Urothelium cell line (cell line): ENCODE measurements around the gene CNOT10.

Source experiments
- DNase-seq: peaks from one replicate; pipeline ENCODE4 v3.0.0; 2011; ENCODE audit warnings: low spot score, mixed read lengths
- FAIRE-seq: peaks from 2 replicates; lab custom pipeline; 2011; peaks lifted over from hg19 to GRCh38; lab: Jason Lieb, UNC

Gene CNOT10

DNA sequence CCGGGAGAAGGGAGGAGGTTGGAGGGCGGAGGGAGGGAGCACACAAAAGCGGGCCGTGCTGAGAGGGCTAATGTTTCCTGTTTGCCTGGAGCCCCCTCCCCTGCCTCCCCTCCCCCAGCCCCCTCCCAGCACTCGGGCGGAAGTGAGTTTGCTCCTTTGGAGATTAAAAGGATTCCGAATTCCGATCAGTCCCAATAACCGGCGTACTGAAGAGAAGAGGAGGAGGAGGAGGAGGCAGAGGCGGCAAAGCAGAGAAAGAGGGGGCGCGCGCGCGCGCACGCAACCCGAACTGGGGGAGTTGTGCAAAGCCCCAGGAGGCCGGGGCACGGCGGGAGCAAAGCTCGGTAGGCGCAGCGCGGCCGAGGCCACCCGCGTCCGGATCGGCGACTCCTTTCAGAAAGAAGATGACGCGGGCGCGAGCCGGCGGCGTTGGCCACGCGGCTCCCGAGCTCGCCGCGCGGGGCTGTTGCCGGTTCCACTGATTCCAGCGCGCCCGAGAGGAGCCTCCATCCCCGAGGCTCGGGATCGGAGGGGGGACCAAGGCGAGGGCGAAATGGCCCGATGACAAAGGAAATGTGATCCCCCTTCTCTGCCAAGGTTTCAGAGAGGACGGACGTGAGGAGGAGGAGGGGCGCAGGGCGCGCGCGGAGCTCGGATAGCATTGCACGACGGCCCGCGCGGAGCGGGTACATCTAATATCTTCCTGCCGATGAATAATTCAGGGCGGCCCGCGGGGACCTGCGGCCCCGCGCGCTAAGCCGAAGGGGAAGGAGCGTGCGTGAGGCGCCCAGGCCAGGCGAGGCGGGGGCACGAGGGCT is 131.7 kb downstream of the CNOT10 start:
- FAIRE-seq: no peak
- no peak for DNase-seq

GRCh38 chr3:32817257-32817557 is 132.2 kb downstream of the CNOT10 start:
- FAIRE-seq (no peak), DNase-seq (no peak)

DNA sequence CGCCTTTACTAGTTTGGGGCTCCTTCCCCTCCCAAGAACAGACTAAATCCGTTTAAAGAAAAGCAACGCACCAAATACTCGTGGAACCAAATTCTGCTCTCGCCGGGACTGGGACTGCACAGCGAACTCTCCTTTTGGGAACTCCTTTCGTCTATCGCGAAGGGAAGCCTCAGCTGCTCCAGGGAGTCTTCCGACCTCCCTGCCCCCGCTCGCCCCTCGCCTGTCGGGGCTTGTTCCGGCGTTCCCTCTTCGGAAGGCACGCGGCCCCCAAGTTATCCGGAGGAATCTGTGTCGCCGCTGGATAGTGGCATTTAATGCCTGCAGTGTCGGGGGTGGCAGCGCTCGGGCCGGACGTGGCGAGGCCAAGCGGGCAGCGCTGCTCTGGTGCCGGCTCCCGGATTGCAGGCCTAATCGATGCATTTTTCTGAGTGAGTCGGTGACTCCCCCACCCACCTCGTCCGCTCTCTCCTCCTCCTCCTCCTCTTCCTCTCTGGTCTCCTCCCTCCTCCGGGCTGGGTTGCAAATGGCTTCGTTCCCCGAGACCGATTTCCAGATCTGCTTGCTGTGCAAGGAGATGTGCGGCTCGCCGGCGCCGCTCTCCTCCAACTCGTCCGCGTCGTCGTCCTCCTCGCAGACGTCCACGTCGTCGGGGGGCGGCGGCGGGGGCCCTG is 132.7 kb downstream of the CNOT10 start, which contains the start of gene TRIM71:
Gene TRIM71 (plus strand): TSS at position 440 of the 671 bp plus-strand sequence. CDS start 84 bp downstream, at position 524.
- DNase-seq: no peak
- FAIRE-seq: no peak

DNA sequence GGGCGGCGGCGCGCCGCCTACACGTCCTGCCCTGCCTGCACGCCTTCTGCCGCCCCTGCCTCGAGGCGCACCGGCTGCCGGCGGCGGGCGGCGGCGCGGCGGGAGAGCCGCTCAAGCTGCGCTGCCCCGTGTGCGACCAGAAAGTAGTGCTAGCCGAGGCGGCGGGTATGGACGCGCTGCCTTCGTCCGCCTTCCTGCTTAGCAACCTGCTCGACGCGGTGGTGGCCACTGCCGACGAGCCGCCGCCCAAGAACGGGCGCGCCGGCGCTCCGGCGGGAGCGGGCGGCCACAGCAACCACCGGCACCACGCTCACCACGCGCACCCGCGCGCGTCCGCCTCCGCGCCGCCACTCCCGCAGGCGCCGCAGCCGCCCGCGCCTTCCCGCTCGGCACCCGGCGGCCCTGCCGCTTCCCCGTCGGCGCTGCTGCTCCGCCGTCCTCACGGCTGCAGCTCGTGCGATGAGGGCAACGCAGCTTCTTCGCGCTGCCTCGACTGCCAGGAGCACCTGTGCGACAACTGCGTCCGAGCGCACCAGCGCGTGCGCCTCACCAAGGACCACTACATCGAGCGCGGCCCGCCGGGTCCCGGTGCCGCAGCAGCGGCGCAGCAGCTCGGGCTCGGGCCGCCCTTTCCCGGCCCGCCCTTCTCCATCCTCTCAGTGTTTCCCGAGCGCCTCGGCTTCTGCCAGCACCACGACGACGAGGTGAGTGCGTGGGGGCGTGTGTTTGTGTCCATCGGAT is 133.4 kb downstream of the CNOT10 start:
- FAIRE-seq (no peak), DNase-seq (no peak)

DNA sequence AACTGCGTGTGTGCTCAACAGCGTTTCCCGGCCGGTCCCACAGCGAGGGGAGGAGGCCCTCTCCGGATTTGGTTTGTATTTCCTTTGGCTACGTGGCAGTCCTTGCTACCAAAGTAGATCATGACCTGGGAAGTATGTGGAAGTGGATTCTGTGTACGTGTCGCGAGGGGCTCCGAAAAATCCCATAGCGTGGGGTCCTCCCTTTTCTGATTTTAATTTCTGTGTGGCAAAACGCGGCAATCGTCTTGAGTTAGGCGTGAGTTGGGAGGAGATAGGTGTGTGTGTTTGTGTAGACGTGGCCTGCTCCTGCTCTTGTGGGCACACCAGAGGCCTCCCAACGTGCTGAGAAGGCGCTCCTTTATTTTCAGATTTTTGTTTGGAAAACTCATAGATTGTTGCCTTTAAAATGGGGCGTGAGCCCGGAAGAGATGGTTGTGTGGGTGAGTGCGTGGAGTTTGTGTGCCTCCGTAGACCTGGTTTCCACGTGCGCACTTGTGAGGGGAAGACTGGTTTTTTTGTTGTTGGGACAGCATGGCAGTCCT is 134.1 kb downstream of the CNOT10 start:
- DNase-seq: no peak
- no peak for FAIRE-seq

DNA sequence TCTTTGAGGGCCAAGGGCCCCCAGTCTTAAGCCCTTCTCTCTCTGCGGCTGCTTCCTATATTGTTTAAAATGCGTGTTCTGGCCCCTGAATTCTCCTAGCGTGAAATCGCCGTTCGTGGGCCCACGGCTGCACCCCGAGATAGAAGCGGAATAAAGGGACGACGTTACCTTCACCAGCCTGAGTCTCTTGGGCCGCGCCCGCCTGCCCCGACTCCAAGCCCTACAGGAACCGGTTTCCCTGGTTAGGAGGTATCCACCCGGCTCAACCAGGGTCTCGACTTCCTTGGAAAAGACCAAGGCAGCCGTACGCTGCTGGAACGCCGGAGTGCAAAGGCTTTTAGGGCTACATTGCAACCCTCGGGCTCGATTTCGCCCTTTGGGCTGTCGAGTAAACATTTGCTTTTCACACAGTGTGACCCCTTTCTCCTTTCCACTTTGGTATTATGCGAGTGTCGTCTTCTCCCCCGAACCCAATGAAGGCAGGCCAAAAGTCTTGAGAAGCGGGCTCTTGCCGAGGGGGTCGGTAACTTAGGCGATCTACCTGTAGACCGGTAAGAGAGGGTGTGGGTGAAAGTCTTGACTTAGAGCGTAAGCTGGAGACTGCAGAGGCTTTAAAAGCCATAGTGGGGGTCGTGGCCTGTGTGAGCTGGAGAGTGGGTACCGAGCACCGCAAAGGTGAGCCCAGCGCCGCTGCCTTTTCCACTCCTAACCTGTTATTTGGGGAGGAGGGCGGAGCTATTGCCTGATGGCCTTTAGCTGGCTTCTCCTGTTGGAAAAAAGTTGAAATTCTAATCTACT is 134.8 kb downstream of the CNOT10 start:
- no peak for DNase-seq
- no peak for FAIRE-seq

- FAIRE-seq: no peak
- no peak for DNase-seq
Measured at GRCh38 chr3:32820430-32820829, 135.4 kb downstream of the CNOT10 start.

- FAIRE-seq: no peak
- DNase-seq: no peak
Measured at GRCh38 chr3:32820971-32821685, 136.1 kb downstream of the CNOT10 start.

- no peak for DNase-seq
Measured at GRCh38 chr3:32821686-32822296, 136.8 kb downstream of the CNOT10 start.

DNA sequence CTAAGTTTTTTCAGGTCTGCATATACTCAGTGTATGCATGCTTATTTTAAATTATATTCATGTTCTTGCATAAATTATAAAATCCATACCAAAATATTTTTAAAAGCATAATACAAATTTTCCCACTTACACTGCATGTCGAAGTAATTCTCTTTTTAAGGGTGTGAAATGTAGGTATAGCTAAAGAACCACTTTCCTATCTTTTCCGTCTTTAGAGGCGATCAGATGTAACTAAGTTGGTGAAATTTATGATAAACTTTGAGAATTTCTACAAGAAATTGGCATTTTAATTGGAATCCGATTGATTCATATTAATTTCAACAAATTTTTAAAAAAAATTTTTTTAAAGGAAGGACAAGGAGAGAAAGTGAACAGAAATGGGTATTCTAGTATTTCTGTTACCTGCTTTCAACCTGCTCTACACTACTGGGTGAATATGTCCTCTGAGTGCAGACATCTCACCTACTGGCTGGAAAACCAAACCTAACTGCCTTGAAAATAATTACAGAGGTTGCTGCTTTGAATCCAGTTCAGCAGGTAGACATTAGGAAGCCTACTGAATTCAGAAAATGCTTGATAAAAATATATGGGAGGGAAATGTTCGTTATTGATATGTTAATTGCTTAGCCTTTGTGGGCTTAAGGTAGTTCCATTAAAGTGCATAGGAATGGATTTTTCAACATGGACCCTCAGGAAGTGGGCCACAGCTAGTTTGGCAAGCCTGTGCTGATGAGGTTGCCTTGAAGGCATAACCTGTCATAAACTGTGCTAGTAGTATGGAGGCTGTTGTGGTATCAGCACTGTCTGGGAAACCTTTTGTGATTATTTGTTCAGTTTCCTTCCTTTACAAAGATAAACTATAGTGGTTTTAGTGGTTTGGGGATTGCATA is 137.9 kb downstream of the CNOT10 start:
- DNase-seq (no peak), FAIRE-seq (no peak)

More at GRCh38 chr3:32821686-32822296, 136.8 kb downstream of the CNOT10 start:
- FAIRE-seq: no peak
